HL-60/S4 treated with retinoic acid at 250 ng/mL for 4 days and 3 days (cell line): ENCODE data around the gene RXRA.
"Not testable (repeated sequence)": the region's sequence is repeated elsewhere in the genome, so short reads cannot be mapped to it uniquely, and the experiment has no call there.

Experiments
- in situ Hi-C: fragments of 300-500 bp; cut with MboI; formaldehyde crosslinking; loops from 2 replicates; pipeline ENCODE4 v1.7.0; 2022; ENCODE audit warnings: low sequenced_read_pairs

Gene RXRA

DNA sequence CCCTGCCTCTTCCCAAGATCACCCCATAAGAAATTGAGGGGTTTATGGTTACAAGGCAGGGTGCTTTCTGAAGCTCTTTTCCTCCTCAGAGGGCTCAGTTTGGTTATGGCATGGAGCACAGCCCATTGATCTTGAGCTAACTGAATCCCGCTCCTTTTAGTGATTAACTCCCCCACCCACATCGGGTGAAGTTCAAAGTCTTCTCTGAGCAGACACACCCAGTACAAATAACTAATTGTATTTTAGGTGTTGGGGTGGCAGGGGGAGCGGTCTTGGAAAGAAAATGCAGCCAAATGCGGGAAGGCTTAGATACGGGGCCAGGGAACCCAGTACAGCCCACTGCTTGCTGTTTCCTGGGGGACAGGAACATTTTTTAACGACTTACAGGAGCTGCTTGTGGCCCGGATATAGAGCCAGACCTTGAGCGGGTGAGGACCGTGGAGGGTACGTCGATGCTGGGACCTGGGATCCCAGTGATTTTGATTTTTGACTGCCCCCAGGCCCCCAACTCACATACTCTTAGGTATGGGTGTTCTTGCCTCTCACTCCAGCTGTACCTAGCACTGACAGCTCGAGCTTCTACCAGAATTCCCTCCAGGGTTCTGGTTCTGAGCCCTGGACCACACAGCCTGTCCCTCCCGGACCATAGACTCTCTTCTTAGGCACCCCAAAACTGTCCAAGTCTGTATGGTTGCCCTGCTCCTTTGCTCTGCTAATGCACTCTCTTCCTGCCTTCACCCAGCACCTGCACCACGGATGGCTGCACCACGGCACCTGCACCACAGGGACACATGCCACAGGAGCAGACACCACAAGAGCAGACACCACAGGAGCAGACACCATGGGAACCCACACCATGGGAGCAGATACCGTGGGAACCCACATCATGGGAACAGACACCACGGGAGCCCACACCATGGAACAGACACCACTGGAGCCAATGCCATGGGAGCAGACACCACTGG, 18.3 kb upstream of the RXRA start:
- in situ Hi-C loops: no loop called here

DNA sequence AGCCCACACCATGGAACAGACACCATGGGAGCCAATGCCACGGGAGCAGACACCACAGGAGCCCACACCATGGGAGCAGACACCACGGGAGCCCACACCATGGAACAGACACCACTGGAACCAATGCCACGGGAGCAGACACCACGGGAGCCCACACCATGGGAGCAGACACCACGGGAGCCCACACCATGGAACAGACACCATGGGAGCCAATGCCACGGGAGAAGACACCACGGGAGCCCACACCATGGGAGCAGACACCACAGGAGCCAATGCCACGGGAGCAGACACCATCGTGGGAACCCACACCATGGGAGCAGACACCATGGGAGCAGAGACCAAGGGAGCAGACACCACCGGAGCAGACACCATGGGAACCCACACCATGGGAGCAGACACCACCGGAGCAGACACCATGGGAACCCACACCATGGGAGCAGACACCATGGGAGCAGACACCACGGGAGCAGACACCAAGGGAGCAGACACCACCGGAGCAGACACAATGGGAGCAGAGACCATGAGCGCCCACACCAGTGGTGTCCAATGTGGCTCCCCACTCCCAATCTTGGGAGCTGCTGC, 17.5 kb upstream of the RXRA start:
- in situ Hi-C loops: not testable (repeated sequence)

DNA sequence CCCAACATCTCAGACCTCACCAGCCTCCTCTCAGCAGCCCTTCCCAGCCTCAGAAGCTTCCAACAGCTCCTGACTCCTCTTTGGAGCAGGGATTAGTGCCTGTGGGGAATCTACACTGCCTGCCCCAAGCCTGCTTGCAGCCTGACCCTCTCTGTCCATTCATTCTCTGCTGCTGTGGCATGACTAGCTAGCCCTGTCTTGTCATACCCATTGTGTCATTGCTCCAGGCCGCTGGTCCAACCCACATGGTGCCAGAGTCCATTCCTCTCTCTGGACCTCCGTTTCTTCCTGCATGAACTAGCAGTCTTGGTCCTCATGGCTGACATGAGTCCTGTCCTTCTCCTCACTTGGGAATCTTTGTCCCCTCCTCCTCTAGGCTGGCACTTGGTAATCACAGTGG, 12.8 kb upstream of the RXRA start:
- in situ Hi-C loops: no loop called here

DNA sequence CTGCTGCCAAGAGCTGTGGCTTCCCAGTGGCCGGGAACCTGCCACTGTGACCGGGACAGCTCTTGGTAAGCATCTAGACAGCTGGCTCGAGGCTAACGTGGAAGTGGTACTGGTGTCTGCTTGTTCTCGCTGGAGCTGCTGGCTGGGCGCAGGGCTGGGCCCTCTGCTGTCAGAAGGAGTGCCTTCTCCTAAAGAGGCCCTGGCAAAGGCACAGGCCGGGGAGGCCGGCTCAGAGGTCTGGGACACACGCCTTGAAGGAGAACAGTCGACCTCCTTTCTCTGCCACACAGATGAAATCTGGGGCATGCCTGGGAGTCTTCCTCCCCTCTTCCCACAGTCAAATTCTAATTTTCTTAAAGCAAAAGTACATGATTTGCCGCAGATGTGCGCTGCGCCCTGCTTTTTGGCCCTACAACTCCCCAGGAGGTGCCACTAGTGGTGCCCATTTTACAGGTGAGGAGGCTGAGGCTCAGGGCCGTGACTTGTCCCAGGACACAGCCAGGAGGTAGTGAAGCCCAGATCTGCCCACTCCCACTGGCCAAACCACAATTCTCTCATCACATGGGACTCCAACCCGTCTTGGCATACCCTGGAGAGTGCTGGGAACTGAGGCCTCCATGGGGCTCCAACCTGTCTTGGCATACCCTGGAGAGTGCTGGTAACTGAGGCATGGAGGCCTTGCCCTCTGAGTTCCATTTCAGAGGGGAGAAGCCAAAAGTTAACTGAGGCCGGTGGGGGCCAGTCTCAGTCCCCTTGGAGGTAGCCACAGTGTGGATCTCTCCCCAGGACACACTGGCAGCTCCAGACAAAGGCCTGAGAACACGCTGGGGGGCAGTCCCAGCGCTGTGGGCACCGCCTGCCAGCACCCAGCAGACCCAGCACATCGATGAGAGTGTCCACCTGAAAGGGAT, 12.0 kb upstream of the RXRA start:
- in situ Hi-C loops: no loop called here

DNA sequence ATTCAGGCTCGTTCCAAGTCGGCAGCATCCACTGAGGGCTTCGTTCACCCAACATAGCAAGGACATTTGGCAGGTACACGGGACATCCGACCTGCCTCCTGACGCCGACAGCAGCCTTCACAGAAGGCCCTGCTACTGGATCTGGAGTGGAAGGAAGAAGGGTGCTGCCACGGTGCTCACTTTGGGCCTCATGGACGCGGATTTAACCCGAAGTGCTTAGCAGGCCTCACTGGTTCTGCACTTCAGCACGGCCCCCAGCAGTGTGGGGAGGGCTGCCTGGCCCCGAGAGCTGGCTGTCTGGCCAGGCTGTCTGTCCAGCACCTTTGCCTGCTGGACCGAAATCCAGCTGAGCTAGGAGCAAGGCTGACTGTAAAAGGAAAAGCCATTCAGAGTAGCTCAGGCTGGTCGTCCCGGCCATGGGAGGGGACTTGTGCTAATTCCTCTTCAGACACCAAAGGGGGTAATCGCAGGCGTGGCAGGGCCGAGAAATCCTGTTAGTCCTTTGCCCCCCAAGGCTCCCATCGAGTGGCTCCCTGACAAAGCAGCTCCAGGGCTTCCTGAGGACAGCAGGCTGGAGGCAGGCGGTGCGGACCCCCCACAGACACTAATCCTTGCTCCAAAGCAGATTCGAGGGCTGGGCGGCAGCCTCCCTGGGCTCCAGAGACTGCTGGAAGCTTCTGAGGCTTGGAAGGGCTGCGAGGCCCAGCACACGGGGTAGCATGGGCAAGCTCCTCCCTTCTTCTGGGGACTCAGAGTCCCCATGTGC, 11.1 kb upstream of the RXRA start:
- in situ Hi-C loops: no loop called here

DNA sequence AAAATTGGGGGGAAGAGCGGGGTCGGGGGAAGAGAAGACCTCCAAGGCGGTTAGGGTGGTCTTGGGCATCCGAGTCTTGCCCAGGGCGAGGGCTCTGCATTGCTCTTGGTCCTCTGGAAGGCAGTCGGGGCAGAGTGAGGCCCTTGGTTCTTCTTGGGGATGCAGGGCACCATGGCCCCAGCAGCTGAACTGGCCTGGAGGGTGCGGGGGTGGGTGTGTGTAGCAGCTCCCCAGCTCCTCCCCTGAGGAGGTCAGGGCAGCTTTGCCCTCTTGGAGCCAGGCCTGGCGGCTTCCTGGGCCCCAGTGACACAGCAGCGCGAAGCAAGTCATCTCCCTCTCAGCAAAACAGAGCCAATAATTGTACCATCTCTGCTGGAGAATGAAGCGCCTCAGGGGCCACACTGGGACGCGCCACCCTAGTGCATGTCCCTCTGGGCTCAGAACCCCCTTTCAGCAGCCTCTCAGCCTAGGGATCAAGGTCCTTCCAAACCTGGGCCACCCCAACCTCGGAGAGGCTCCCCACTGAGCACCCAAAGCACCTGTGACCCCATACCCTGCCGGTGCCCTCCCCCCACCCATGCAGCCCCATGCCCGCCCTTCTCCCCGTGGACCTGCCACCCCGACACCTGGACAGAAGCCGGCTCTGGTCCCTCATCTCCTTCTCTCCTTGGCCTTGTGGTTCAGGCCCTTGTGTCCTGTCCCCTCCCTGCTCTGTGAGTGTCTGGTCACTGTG, 10.4 kb upstream of the RXRA start:
- in situ Hi-C loops: no loop called here

DNA sequence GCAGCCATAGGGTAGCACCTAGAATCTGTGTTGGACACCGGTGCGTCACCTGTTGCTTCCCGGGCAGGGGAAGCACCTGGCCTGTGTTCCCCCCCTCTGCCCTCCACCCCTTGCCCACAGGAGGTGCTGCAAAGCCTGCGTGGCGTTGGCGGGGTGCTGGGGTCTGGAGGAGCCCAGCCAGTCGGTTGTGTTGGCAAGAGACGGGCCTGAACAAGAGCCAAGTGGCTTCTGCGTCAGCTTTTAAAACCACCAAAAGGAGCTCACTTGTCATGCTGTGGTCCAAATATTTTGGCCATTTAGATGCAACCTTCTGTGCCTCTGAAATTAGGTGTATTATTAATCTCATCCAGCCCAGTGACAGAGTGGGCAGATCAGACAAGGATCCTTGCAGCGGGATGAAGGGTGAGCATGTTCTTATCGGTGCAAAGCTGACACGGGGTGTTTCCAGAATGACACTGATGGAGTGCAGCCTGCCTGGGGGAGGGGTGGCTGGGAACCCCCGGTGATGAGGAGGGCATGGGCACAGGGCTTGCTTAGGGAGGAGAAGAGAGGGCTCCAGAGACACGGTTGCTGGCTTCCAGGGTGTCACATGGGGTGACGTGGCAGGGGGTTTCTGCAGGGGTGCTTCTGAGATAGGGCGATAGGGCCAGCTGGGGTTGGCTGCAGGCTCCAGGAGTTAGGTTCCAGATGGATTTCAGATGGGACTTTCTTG, 9.7 kb upstream of the RXRA start:
- in situ Hi-C loops: no loop called here

DNA sequence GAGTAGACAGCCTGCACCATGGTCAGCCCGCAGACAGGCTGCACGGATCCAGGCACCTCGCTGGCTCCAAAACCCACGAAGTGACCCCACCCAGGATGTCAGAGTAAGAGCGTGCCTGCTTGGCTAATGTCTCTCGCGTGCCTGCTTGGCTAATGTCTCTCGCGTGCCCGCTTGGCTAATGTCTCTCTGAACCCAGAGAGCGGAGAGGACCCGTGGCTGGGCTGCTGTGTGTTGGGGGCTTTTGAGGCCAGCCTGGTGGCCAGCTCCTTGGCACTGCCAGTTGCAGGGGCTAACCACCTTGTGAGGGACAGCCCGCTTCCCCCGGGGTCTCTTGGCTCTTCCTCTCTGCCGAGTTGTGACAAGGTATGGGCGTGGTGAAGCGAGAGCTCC, 8.9 kb upstream of the RXRA start:
- in situ Hi-C loops: no loop called here

DNA sequence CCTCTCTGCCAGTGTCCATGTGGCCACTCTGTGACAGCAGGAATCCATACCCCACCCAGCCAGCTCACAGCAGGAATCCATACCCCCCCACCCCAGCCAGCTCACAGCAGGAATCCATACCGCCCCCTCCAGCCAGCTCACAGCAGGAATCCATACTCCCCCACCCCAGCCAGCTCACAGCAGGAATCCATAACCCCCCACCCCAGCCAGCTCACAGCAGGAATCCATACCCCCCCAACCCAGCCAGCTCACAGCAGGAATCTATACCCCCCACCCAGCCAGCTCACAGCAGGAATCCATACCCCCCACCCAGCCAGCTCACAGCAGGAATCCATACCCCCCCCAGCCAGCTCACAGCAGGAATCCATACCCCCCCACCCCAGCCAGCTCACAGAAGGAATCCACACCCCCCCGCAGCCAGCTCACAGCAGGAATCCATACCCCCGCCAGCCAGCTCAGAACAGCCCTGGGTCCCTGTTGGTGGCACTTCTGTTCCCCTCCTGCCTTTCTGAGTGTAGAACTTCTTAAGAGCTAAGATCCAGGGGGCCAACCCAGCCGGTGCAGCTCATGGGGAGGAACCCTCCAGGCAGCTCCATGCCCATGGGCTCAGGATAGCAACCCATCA, 8.4 kb upstream of the RXRA start:
- in situ Hi-C loops: no loop called here

DNA sequence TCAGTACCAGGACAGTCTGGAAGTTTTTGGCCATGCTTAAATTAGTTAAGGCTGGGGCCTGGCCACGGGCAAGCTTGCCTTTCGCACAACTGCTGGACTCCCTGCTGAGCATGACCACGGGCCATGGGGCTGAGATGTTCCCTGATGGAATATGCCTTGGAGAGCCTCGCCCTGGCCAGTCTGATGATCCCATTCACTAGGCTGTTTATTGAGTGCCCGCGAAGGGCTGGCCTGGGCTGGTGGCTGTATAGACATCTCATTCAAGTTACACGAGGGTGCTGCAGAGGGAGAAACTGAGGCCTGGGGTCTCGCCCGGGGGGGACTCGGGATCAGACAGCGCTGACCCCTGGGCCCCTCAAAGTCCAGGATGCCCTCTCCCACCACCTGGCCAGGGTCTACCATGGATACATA, 7.8 kb upstream of the RXRA start:
- in situ Hi-C loops: no loop called here

DNA sequence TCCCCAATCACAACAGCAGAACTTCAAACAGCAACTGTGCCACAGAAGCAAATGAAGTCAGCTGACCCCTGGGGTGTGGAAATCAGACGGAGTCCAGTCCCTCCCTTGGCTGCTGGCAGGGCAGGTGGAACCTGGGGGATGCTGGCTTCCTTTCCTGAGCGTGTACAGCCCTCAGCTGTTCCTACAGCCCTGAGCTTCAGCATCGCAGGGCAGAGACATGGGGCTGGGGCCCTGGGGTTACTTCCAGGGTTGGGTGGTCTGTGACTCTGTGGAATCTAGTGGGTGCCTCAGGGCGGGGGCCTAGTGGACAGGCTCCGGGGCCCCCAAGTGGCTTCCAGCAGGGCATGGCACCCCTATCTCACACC, 7.3 kb upstream of the RXRA start:
- in situ Hi-C loops: no loop called here

DNA sequence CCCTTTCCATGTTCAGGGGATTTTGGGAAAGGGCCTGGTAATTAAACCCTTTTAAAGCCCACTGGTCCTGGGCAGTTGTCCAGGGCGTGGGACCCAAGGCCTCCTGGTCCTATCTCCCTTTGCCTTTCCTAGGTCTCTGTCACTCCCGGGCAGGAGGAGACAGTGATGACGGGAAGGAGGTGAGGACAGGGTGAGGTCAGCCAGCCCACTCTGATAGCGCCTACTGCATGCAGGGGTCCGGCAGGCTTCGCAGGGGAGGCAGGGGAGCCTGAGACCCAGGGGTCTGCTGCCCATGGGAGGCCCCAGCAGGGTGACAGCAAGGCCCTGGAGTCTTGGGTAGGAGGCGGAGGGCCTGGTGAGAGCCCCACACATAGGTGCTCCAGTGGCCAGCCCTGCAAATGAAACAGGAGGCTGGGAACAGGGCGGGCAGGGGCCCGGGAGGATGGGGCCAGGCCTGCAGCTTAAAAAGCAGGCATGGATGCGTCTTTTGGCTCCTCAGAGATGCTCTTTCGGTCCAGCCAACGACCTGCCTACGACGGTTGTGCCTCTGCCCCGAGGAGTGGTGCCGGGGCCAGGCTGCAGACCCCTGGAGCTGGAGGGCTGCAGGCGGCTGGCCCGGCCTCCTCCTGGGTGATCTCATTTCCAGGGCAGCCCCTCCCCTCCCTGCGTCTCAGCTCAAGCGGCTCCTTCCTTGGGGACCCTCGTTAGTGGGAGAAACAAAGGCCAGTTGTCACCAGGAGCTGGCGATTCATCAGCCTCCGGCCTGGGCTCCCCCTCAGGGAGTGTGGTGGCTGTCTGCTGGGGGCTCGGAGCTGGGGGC, 6.7 kb upstream of the RXRA start:
- in situ Hi-C loops: no loop called here

DNA sequence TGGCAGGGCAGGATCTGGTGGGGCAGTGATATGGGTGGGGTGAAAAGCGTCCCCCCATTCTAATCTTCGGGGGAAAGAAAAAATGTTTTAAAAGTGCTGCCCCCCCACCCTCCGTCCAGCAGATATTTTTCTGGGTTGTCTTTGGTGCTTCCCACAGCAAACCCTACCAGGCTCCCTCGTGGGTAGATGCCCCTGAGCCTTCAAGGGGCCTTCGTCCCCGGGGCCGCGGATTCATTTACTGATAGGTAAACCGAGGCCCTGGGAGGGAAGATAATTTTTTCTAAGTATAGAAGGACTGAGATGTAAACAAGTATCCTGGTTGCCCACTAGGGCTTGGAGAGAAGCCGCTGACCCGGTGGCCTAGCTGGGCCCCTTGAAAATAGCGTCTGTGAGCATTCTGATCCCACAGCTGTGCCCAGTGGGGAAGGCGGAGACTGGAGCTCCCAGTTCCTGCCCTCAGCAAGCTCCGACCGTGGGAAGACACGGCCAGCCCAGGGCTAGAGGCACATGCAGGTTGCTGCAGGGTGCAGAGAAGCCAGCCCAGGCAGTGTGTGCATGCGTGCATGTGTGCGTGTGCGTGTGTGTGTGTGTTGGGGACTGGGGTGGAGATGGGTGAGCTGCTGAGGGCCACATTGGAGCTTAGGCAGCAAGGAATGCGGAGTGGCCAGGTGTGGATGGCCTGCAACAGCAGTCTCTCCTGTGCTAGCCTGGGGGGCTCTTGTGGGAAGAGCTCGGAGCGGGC, 6.0 kb upstream of the RXRA start:
- in situ Hi-C loops: no loop called here

DNA sequence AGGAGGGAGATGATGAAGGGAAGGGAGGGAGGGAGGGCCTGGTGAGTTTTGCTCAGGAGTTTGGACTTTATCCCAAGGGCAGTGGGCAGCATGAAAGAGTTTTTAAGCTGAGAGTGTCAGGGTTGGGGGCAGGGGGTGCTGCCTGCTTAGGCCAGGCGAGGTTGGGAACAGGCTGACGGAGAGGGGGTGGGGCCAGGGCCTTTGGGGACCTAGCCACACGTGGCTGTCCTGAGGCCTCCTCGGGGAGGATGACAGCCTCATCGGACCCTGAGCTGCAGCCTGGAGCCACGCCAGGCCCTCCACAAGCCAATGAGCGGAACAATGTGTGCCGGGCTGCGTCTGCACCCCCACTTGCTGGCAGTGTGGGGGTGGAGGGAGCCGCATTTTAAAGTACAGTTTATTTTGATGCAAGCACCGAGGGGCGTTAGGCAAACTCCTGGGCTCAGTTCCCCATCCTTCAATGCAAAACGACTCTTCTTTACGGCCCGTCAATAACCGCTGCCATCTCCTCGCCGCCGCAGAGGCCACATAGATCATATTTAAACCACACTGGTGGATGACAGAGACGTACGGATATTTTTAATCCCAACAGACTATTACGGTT, 5.3 kb upstream of the RXRA start:
- in situ Hi-C loops: no loop called here

DNA sequence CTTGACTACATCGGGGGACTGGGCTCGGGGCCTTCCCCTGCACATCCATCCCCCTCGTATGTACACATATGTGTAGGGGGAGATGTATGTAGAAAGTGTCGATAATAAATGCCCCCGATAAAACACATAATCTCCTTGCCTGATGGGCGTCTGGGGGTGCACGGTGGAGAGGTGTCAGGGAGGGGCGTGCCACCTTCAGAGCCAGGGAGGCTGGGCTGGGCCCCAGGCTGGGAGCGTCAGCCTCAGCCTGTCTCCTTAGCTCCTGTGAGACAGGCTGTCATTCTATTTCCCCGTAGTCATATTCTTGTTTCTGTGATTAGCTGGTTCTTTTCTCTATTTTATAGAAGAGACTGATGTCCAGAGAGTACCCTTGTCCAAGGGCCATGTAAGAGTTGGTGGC, 4.7 kb upstream of the RXRA start:
- in situ Hi-C loops: no loop called here

DNA sequence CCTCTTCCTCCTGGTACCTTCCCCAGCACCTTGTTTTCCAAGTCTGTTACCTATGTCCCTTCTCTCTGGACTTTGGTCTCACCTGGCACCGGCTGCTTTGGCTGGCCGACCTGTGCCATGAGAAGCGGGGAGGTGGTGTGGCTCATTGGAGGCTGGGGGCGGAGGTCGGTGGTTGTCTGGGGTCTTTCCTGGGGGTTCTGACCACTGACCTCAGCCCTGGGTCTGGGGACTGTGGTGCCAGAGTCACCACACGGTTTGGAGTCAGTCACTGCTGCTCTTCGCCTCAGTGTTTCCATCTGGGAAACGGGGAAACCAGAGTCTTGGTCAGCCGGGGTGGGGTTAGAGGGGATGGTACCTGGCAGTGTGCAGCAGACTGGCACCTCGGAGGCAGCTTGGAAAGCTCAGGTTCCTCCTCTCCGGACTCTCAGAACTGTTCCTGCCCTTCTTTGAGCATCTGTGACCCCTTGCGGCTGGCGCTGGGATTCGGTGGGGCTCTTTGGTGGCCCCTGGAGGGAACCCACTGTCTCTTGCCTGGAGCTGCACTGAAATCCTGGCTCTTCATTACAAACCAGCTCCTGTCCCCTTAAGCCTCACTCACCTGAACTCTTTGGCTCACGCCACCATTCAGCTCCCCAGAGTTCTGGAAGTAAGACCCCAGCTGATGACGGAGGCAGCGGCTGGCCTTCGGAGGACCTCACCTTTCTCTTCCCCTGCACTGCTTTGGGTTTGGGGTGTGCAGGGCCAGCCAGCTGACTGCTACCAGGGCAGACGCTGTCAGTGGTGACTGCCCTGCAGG, 4.1 kb upstream of the RXRA start:
- in situ Hi-C loops: no loop called here
